ENCODE results near the gene ERC2. TPM values are rescaled to one million over a fixed set of nuclear protein-coding genes. Genes with fewer than 3 reads are reported as not detected.

The ERC2 gene
- total and polyA plus RNA-seq, 2 of the 13 experiments (the other 11 are each of a cell fraction or from before 2014, with no cell fraction given), result 0.16 to 0.22 TPM

DNA sequence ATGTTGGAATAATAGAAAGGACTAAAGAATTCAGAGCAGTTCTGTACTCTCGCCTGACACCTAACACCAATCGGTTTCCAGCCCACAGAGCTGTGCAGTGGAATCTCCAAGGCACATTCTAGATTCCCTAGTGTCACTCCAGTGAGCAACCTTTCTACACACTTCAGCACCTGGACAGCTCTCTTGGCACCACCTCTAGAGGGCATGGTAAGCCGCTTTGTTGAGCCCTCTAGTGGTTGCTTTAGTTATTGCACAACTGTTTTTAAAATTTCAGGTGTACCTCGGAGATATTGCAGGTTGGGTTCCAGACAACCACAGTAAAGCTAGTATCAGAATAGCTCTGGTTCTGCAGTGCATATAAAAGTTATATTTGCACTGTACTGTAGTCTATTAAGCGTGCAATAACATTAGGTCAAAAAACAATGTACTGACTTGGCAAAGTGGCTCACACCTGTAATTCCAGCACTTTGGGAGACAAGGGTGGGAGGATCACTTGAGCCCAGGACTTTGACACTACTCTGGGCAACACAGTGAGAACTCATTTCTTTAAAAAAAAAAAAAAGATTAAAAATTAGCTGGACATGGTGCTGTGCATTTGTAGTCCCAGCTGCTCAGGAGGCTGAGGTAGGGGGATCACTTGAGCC is 26.5 kb upstream of the ERC2 start (continued):
- TF ChIP-seq, protein P1, sequence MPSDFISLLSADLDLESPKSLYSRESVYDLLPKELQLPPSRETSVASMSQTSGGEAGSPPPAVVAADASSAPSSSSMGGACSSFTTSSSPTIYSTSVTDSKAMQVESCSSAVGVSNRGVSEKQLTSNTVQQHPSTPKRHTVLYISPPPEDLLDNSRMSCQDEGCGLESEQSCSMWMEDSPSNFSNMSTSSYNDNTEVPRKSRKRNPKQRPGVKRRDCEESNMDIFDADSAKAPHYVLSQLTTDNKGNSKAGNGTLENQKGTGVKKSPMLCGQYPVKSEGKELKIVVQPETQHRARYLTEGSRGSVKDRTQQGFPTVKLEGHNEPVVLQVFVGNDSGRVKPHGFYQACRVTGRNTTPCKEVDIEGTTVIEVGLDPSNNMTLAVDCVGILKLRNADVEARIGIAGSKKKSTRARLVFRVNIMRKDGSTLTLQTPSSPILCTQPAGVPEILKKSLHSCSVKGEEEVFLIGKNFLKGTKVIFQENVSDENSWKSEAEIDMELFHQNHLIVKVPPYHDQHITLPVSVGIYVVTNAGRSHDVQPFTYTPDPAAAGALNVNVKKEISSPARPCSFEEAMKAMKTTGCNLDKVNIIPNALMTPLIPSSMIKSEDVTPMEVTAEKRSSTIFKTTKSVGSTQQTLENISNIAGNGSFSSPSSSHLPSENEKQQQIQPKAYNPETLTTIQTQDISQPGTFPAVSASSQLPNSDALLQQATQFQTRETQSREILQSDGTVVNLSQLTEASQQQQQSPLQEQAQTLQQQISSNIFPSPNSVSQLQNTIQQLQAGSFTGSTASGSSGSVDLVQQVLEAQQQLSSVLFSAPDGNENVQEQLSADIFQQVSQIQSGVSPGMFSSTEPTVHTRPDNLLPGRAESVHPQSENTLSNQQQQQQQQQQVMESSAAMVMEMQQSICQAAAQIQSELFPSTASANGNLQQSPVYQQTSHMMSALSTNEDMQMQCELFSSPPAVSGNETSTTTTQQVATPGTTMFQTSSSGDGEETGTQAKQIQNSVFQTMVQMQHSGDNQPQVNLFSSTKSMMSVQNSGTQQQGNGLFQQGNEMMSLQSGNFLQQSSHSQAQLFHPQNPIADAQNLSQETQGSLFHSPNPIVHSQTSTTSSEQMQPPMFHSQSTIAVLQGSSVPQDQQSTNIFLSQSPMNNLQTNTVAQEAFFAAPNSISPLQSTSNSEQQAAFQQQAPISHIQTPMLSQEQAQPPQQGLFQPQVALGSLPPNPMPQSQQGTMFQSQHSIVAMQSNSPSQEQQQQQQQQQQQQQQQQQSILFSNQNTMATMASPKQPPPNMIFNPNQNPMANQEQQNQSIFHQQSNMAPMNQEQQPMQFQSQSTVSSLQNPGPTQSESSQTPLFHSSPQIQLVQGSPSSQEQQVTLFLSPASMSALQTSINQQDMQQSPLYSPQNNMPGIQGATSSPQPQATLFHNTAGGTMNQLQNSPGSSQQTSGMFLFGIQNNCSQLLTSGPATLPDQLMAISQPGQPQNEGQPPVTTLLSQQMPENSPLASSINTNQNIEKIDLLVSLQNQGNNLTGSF (CRISPR knock-in tag; IDR thresholded peaks at IDR 0.05), result peak; percentile 69; the same call in 1 of the 2 replicates
- TF ChIP-seq TEAD3 (CRISPR knock-in tag; optimal IDR thresholded peaks at IDR 0.05; ENCODE audit: borderline replicate concordance), result peak; percentile 76
- TF ChIP-seq ARNTL (CRISPR knock-in tag; IDR thresholded peaks at IDR 0.05), result peak; percentile 83
- TF ChIP-seq PRMT3 (CRISPR knock-in tag; IDR thresholded peaks at IDR 0.05; ENCODE audit: borderline replicate concordance, low read depth), result no peak
- no peak for TF ChIP-seq PREB (CRISPR knock-in tag; IDR thresholded peaks at IDR 0.05)
- TF ChIP-seq KDM2A (CRISPR knock-in tag; IDR thresholded peaks at IDR 0.05; ENCODE audit: borderline replicate concordance, low read depth), result peak; percentile 81
- peak; percentile 60; the same call in 1 of the 2 replicates for TF ChIP-seq ZNF563 (CRISPR knock-in tag; IDR thresholded peaks at IDR 0.05)
- TF ChIP-seq IRF9 (CRISPR knock-in tag; IDR thresholded peaks at IDR 0.05; ENCODE audit: borderline replicate concordance), result peak; percentile 67; the same call in 1 of the 2 replicates
- TF ChIP-seq ZNF629 (CRISPR knock-in tag; conservative IDR thresholded peaks at IDR 0.05), result no peak
- peak; percentile 40; the same call in 1 of the 2 replicates for TF ChIP-seq HIC2 (CRISPR knock-in tag; IDR thresholded peaks at IDR 0.05; ENCODE audit: low read depth)
- no peak for TF ChIP-seq FOXA1 (IDR thresholded peaks at IDR 0.05)
- no peak for TF ChIP-seq FOXA1 (CRISPR knock-in tag; IDR thresholded peaks at IDR 0.05)
